Effector memory CD8-positive, alpha-beta T cell (primary cell): ENCODE data around the gene GRAMD1A.
"Not testable (repeated sequence)": the region's sequence is repeated elsewhere in the genome, so short reads cannot be mapped to it uniquely, and the experiment has no call there.

Source experiments
- ATAC-seq: fragments of 150-1000 bp; cut with Tn5 transposase; replicated peaks from 2 replicates; pipeline ENCODE4 v1.10.0; 2021; ENCODE audit warnings: mild to moderate bottlenecking, moderate library complexity
- DNase-seq, 3 experiments: peaks; one replicate each; pipeline ENCODE4 v3.0.0; 2021
- H3K27ac Mint-ChIP-seq, 2 donors: one replicate each; pipeline ENCODE4 v1.8.0; 2022; ENCODE audit warnings: mild to moderate bottlenecking in 2 of 2, mixed read lengths in 2 of 2, moderate library complexity in 2 of 2
- H3K27me3 Mint-ChIP-seq, 2 donors: one replicate each; pipeline ENCODE4 v1.8.0; 2022; ENCODE audit warnings: mixed read lengths in 2 of 2
- H3K36me3 Mint-ChIP-seq: one replicate; pipeline ENCODE4 v1.8.0; 2022; ENCODE audit warnings: mild to moderate bottlenecking, moderate library complexity, mixed read lengths; ENCODE audit not compliant: insufficient read depth
- H3K4me1 Mint-ChIP-seq, 2 donors: one replicate each; pipeline ENCODE4 v1.8.0; 2022; ENCODE audit warnings: low read depth in 2 of 2, mixed read lengths in 2 of 2
- H3K4me3 Mint-ChIP-seq, 2 donors: one replicate each; pipeline ENCODE4 v1.8.0; 2022; ENCODE audit warnings: mild to moderate bottlenecking in 2 of 2, mixed read lengths in 2 of 2, moderate library complexity in 2 of 2
- H3K9me3 Mint-ChIP-seq, 2 donors: one replicate each; pipeline ENCODE4 v1.8.0; 2022; ENCODE audit warnings: mixed read lengths in 2 of 2

The GRAMD1A gene

DNA sequence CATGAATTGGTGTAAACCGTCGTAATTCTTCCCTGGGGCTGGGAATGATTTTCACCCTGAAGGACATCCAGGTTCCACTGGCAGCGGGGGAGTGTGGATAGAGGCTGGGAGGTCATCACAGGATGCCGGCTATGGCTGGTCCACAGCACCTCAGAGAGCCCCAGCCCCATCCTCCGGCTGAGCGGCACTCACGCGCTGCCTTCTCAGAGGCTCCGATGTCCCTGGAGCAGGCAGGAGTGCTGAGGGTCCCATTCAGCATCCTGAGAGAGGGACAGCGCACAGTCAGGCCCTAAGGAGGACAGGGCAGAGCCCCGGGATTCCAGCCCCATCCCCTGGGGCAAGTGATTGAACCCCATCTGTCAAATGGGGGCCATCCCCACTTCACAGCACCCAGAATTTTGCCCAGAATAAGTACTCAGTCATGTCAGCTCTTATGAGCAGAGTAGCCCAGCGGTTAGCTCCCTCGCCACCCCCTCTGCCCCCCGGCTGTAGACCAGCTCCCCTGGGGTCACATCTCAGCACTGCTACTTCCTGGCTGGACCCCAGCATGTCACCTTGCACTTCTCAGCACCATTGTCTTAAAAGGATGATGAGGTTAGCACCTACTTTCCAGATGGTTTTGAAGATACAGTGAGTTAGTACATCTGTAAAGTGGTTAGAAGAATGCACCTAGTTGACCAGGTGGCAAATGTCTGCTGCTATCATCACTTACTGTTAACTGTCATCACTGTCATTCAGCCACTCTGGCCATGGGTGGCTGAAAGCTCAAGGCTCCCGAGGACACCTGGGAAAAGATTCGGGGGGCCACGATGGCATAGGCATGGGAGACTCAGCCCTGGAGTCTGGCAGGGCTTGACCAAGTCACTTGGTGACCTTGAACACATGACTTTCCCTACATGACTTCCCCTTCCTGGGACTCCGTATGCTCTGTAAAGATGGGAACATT lies 11.9 kb downstream of the GRAMD1A start:
- Mint-ChIP-seq H3K27me3 (no peaks in the 10 kb centered on the region), H3K27ac (peak overlapping the region; percentile 95 to 96), H3K4me3 (peak overlapping the region; percentile 75 to 82), H3K9me3 (no peaks in the 10 kb centered on the region), H3K4me1 (peaks cover 51 to 62% of the 10 kb centered on the region in 2 donors), H3K36me3 (peaks cover 92% of the 10 kb centered on the region)
- ATAC-seq (peak; percentile 62), DNase-seq (peak in 2 of 3 experiments; percentile 37 to 43)

DNA sequence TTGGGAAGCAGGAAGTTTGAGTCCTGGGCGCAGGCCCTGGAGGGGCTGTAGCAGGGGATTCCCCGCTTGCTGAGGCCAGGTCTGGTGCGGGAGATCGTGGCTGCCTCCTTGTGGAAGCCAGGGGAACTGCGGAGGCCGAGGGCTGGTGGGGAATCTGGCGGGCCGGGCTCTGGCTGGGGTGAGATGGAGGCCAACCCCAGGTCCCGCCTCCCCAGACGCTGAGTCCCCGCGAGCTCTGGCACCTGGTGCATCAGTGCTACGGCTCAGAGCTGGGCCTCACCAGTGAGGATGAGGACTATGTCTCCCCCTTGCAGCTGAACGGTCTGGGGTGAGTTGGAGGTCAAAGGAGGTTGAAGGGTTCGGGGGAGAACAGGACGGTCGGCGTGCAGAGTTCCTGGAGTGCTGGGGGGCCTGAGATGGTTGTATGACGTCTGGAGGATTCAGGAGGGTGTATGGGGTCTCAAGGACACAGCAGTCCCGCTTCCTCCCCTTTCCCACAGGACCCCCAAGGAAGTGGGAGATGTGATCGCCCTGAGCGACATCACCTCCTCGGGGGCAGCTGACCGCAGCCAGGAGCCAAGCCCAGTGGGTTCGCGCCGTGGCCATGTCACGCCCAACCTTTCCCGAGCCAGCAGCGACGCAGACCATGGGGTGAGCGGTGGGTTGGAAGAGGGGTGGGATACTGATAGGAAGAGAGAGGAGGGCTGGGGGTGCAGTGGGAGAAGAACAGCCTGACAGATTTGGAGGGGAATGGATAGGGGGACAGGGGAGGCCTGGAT lies 13.1 kb downstream of the GRAMD1A start:
- H3K4me3 Mint-ChIP-seq, result peak overlapping the region; percentile 75 to 82
- H3K27me3 Mint-ChIP-seq, result no peaks in the 10 kb centered on the region
- DNase-seq, result peak; percentile 86 to 87 (median 86)
- peaks cover 94% of the 10 kb centered on the region for H3K36me3 Mint-ChIP-seq
- H3K4me1 Mint-ChIP-seq, result peaks cover 54 to 69% of the 10 kb centered on the region in 2 donors
- H3K27ac Mint-ChIP-seq, result peak overlapping the region; percentile 95 to 96
- ATAC-seq, result peak; percentile 67
- no peaks in the 10 kb centered on the region for H3K9me3 Mint-ChIP-seq

DNA sequence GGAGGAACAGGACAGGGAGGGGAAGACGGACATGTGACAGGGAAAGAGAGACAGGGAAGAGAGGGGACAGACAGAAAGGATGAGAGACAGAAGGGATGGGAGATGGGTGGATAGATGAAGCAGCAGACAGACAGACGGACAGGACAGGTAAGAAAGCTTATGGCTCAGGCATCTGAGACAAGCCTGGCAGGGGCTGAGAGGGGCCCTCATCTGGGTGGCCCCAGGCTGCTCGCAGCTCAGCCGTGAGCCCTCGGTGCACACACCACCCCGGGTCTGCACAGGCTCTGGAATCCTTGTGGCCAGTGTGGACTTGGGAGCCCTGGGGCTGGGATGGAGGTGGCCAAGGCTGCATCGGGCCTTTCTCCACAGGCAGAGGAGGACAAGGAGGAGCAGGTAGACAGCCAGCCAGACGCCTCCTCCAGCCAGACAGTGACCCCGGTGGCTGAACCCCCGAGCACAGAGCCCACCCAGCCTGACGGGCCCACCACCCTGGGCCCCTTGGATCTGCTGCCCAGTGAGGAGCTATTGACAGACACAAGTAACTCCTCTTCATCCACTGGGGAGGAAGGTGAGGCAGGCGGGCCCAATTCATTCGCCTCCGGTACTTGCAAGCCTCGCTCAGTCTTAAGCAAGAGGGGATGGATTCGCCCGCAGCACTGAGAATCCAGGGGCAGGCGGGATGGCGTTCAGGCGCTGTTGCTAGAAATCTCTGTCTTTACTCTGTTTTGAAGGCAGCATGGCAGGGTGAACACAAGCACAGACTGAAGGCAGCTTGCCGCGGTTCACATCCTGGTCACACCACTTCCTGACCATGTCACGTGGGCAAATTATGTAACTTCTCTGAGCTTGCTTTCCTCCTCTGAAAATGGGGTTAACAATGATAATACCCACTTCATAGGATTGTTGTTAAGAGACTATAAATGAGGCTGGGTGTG lies 14.0 kb downstream of the GRAMD1A start:
- H3K4me1 Mint-ChIP-seq, result peaks cover 54 to 74% of the 10 kb centered on the region in 2 donors
- peak; percentile 66 for ATAC-seq

GRCh38 chr19:35014774-35015173 lies 14.7 kb downstream of the GRAMD1A start:
- H3K36me3 Mint-ChIP-seq, result peaks cover 89% of the 10 kb centered on the region
- not testable (repeated sequence) for DNase-seq, H3K27me3 Mint-ChIP-seq, H3K9me3 Mint-ChIP-seq, ATAC-seq
- peak overlapping the region; percentile 95 to 96 for H3K27ac Mint-ChIP-seq
- H3K4me3 Mint-ChIP-seq, result peak overlapping the region; percentile 75 to 82
- peaks cover 54 to 69% of the 10 kb centered on the region in 2 donors for H3K4me1 Mint-ChIP-seq

More for the DNA sequence above, 14.0 kb downstream of the GRAMD1A start:
- no peaks in the 10 kb centered on the region for H3K27me3 Mint-ChIP-seq
- peak overlapping the region; percentile 95 to 96 for H3K27ac Mint-ChIP-seq
- H3K9me3 Mint-ChIP-seq, result no peaks in the 10 kb centered on the region
- H3K36me3 Mint-ChIP-seq, result peaks cover 88% of the 10 kb centered on the region
- DNase-seq, result peak; percentile 63 to 67 (median 66)
- peak overlapping the region; percentile 75 to 82 for H3K4me3 Mint-ChIP-seq

DNA sequence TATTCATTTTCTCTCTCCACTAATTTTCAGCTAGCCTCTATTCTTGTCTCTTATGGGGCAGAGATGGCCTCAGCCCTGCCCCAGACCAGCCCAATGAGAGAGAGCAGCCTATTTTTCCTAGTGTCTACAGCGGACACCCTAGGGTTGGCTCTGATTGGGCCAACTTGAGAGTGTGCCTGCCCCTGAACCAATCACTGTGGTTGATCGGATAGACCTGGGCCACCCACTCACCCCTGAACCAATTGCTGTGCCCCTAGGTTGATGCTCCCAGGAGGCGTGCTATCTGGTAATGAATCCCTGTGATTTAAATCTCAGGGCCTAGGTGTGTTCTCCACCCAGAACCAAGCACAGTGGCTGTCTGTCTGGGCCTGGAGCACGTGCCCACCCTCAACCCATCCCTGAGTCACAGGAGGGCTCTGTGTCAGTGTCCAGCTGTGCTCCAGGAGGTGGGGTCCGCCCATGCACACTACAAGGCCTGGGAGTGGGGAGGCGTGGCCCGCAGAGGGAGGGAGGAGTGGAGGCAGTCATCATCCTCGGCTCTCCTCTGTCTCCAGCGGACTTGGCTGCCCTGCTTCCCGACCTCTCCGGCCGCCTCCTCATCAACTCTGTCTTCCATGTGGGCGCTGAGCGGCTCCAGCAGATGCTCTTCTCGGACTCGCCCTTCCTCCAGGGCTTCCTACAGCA lies 15.3 kb downstream of the GRAMD1A start:
- ATAC-seq, result no peak
- H3K4me1 Mint-ChIP-seq, result peaks cover 51 to 63% of the 10 kb centered on the region in 2 donors
- DNase-seq, result no peak
- H3K4me3 Mint-ChIP-seq, result peak overlapping the region in 1 of 2 donors; percentile 47
- H3K9me3 Mint-ChIP-seq, result no peaks in the 10 kb centered on the region
- H3K27me3 Mint-ChIP-seq, result no peaks in the 10 kb centered on the region
- peaks cover 89% of the 10 kb centered on the region for H3K36me3 Mint-ChIP-seq
- peak overlapping the region; percentile 95 to 96 for H3K27ac Mint-ChIP-seq

DNA sequence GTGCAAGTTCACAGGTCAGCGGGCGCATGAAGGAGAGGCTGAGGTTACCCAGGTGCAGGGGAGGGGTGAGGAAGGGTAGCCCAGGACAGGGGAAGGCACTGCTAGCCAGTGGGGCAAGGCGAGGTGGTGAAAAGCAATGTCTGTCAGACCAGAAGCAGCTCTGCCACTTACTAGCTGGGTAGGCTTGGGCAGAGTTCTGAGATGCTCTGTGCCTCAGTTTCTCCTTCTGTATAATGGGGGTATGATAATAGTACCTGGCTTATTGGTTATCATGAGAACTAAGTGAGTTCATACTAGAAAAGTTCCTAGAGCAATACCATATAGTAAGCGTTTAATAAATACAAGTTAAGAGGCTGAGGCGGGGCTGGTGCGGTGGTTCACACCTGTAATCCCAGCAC lies 15.8 kb downstream of the GRAMD1A start:
- H3K27ac Mint-ChIP-seq, result peak overlapping the region; percentile 16 to 96

DNA sequence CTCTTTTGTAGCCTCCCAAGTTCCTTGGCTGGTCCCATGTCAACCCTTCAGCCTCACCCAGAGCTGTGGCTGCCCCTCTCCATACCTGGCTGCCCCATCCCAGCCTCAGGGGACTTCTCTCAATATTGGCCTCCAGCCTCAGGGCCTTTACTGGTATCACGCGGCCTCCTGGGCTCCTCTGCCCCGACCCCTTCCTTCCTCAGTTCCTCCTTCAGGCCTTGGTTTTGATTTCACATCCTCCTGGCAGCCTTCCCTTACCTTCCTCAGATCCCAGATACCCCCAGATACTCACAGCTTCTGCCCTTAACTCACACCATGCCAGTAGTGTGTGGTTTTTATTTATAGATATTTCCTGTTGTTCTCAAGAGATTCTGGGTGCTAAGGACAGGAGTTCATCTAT lies 17.4 kb downstream of the GRAMD1A start:
- no peaks in the 10 kb centered on the region for H3K27me3 Mint-ChIP-seq
- peaks cover 88% of the 10 kb centered on the region for H3K36me3 Mint-ChIP-seq
- ATAC-seq, result no peak
- H3K9me3 Mint-ChIP-seq, result no peaks in the 10 kb centered on the region
- no peak for DNase-seq
- H3K4me3 Mint-ChIP-seq, result no peak overlapping the region
- H3K27ac Mint-ChIP-seq, result peak overlapping the region; percentile 86 to 89
- H3K4me1 Mint-ChIP-seq, result peaks cover 34 to 49% of the 10 kb centered on the region in 2 donors

More for the DNA sequence above, 15.8 kb downstream of the GRAMD1A start:
- DNase-seq (no peak), ATAC-seq (no peak)
- H3K4me1 Mint-ChIP-seq, result peaks cover 48 to 61% of the 10 kb centered on the region in 2 donors
- peaks cover 89% of the 10 kb centered on the region for H3K36me3 Mint-ChIP-seq
- peak overlapping the region in 1 of 2 donors; percentile 47 for H3K4me3 Mint-ChIP-seq
- no peaks in the 10 kb centered on the region for H3K9me3 Mint-ChIP-seq
- H3K27me3 Mint-ChIP-seq, result no peaks in the 10 kb centered on the region

GRCh38 chr19:35018379-35018778 lies 18.3 kb downstream of the GRAMD1A start:
- H3K27ac Mint-ChIP-seq, result peak overlapping the region; percentile 86 to 89
- ATAC-seq (no peak), DNase-seq (no peak)
- H3K36me3 Mint-ChIP-seq, result peaks cover 87% of the 10 kb centered on the region
- H3K9me3 Mint-ChIP-seq, result no peaks in the 10 kb centered on the region
- H3K4me1 Mint-ChIP-seq, result peaks cover 25 to 41% of the 10 kb centered on the region in 2 donors
- no peaks in the 10 kb centered on the region for H3K27me3 Mint-ChIP-seq
- no peak overlapping the region for H3K4me3 Mint-ChIP-seq

DNA sequence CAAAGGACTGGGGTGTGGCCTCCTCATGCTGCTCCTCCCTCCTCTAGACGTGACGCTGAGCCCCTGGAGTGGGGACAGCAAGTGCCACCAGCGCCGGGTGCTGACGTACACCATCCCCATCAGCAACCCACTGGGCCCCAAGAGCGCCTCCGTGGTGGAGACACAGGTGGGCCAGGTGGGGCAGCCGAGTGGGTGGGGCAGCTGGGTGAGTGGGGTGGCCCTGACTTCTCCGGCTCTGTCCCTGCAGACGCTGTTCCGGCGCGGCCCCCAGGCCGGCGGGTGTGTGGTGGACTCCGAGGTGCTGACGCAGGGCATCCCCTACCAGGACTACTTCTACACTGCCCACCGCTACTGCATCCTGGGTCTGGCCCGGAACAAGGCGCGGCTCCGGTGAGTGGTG lies 19.0 kb downstream of the GRAMD1A start:
- H3K4me1 Mint-ChIP-seq, result peaks cover 17 to 33% of the 10 kb centered on the region in 2 donors
- no peaks in the 10 kb centered on the region for H3K27me3 Mint-ChIP-seq
- H3K27ac Mint-ChIP-seq, result peak overlapping the region in 1 of 2 donors; percentile 89
- DNase-seq (no peak), ATAC-seq (no peak)
- no peaks in the 10 kb centered on the region for H3K9me3 Mint-ChIP-seq
- no peak overlapping the region for H3K4me3 Mint-ChIP-seq
- peaks cover 85% of the 10 kb centered on the region for H3K36me3 Mint-ChIP-seq

GRCh38 chr19:35021016-35021415 lies 20.9 kb downstream of the GRAMD1A start:
- no peak overlapping the region for H3K4me3 Mint-ChIP-seq
- ATAC-seq, result no peak
- H3K36me3 Mint-ChIP-seq, result peaks cover 84% of the 10 kb centered on the region
- DNase-seq, result no peak
- peaks cover 6 to 18% of the 10 kb centered on the region in 2 donors for H3K4me1 Mint-ChIP-seq
- H3K9me3 Mint-ChIP-seq, result no peaks in the 10 kb centered on the region
- peak overlapping the region in 1 of 2 donors; percentile 89 for H3K27ac Mint-ChIP-seq
- H3K27me3 Mint-ChIP-seq, result no peaks in the 10 kb centered on the region

GRCh38 chr19:35021596-35021995 lies 21.5 kb downstream of the GRAMD1A start:
- peaks cover 82% of the 10 kb centered on the region for H3K36me3 Mint-ChIP-seq
- DNase-seq (no peak), ATAC-seq (no peak)
- no peak overlapping the region for H3K27ac Mint-ChIP-seq
- no peak overlapping the region for H3K4me3 Mint-ChIP-seq
- H3K9me3 Mint-ChIP-seq, result no peaks in the 10 kb centered on the region
- H3K4me1 Mint-ChIP-seq, result peaks cover 6 to 18% of the 10 kb centered on the region in 2 donors
- H3K27me3 Mint-ChIP-seq, result no peaks in the 10 kb centered on the region

- Mint-ChIP-seq H3K9me3 (no peaks in the 10 kb centered on the region), H3K36me3 (peaks cover 73% of the 10 kb centered on the region), H3K27ac (no peak overlapping the region), H3K4me1 (peaks cover 3 to 14% of the 10 kb centered on the region in 2 donors), H3K27me3 (no peaks in the 10 kb centered on the region), H3K4me3 (no peak overlapping the region)
- ATAC-seq (no peak), DNase-seq (no peak)
Observed at GRCh38 chr19:35022460-35022859, 22.3 kb downstream of the GRAMD1A start.
